Astrocyte of the spinal cord (primary cell): ENCODE data around the gene ACAP3.
"Not testable (repeated sequence)": the region's sequence is repeated elsewhere in the genome, so short reads cannot be mapped to it uniquely, and the experiment has no call there.

Experiments
- DNase-seq: peaks from one replicate; pipeline ENCODE4 v3.0.0; 2011; ENCODE audit warnings: low read depth, low spot score
- H3K4me3 ChIP-seq: 2 replicates; pipeline ENCODE4 v1.5.1; 2011; ENCODE audit warnings: low read depth, mild to moderate bottlenecking, low read length, moderate library complexity
- in situ Hi-C: cut with HindIII; loops from 2 replicates; pipeline ENCODE4 v1.10.0; 2017; ENCODE audit warnings: low sequenced_read_pairs
- TF ChIP-seq, protein P1 (sequence below): IDR thresholded peaks from 2 replicates; pipeline ENCODE4 v1.5.1; 2012; ENCODE audit warnings: low read depth, mild to moderate bottlenecking, low read length, inconsistent platforms

ACAP3 gene

DNA sequence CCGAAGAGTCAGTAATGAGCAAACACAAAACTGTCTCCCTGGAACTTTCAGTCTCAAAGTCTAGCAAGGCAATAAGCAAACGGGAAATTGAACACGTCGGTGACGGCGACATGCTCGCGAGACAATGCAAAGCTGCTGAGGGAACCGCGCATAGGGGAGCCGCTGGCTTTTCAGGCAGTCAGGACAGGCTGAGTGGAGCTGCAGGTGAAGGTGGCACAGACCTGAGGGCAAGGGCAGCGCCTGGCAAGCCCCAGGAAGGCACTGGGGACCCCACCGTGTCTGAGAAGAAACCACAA lies 11.9 kb upstream of the ACAP3 start:
- H3K4me3 ChIP-seq = no peak overlapping the region
- TF ChIP-seq, protein P1, sequence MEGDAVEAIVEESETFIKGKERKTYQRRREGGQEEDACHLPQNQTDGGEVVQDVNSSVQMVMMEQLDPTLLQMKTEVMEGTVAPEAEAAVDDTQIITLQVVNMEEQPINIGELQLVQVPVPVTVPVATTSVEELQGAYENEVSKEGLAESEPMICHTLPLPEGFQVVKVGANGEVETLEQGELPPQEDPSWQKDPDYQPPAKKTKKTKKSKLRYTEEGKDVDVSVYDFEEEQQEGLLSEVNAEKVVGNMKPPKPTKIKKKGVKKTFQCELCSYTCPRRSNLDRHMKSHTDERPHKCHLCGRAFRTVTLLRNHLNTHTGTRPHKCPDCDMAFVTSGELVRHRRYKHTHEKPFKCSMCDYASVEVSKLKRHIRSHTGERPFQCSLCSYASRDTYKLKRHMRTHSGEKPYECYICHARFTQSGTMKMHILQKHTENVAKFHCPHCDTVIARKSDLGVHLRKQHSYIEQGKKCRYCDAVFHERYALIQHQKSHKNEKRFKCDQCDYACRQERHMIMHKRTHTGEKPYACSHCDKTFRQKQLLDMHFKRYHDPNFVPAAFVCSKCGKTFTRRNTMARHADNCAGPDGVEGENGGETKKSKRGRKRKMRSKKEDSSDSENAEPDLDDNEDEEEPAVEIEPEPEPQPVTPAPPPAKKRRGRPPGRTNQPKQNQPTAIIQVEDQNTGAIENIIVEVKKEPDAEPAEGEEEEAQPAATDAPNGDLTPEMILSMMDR = no peak
- DNase-seq = no peak
- in situ Hi-C loops = no loop called here

DNA sequence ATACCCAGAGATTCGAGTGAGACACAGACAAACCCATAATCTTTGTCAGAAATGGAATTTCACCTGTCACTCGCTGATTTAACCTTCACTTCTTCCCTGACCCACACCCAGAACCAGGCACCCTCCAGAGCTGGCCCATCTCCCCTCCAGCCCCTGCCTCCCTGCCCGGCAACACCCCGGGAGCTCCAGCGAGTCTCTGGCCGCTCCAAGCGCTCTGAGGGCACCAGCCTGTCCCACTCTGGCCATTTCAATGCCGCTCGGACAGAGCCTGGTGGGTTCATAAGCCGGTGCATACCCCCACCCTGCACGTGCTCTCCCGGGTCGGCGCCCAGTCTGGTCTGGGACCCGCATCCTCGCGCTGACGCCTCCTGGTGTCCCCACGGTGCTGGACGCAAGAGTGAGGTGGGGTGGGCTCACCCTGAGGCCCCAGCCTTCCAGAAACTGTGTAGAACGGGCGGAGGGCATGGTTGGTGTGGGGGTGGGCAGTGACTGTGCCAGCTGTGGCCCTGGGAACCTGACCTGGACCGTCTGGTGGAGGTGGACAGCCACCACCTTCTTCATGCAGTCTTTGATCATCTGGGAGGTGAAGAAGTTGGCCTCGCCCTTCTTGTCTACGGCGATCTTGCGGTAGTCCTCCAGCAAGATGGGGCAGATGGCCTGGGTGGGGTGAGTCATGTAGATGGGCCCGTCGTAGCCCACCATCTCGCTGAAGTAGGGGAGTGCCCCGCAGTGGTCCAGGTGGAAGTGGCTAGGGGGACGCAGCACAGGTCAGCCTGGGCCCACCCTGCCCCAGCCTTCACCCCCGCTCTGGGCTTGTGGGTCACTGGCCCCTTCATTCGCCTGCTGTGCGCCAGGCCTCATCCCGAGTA lies 11.3 kb upstream of the ACAP3 start:
- no peak for DNase-seq
- in situ Hi-C loops = no loop called here
- TF ChIP-seq, protein P1 = no peak
- no peak overlapping the region for H3K4me3 ChIP-seq

DNA sequence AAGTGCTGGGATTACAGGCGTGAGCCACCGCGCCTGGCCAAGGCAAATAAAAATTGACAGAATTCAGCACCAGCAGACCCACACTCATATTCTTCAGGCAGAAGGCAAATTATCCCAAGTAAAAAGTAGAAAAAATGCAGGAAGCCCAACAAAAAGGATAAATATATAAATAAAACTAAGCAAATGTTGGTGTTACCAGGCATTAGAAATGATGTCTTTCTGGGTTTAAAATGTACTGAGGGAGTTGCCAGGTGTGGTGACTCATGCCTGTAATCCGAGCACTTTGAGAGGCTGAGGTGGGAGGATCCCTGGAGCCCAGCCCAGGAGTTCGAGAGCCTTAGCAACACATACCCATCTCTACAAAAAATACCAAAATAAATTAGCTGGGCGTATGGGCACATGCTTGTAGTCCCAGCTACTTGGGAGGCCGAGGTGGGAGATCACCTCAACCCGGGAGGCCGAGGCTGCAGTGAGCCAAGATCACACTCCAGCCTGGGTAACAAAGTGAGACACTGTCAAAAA lies 10.5 kb upstream of the ACAP3 start:
- TF ChIP-seq, protein P1 = no peak
- peak; percentile 95 for DNase-seq
- in situ Hi-C loops = no loop called here
- no peak overlapping the region for H3K4me3 ChIP-seq

DNA sequence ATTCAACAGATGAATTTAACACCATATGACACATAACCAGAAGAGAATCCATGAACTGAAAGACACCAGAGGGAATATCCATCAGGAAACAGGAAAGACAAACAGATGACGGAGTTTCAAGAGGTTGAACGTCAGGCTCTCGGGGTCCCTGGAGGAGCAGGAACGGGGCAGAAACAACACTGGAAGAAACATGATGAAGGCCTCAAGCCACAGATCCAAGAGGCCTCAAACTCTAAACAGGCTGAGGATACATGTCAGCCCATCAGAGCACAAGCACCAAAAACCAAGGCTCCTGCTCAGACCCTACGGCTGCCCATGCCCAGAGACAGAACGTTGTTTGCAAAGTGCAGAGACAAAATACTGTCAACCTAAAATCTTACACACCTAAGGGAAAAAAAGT lies 9.7 kb upstream of the ACAP3 start:
- in situ Hi-C loops = no loop called here
- H3K4me3 ChIP-seq = no peak overlapping the region
- no peak for DNase-seq
- TF ChIP-seq, protein P1 = no peak

DNA sequence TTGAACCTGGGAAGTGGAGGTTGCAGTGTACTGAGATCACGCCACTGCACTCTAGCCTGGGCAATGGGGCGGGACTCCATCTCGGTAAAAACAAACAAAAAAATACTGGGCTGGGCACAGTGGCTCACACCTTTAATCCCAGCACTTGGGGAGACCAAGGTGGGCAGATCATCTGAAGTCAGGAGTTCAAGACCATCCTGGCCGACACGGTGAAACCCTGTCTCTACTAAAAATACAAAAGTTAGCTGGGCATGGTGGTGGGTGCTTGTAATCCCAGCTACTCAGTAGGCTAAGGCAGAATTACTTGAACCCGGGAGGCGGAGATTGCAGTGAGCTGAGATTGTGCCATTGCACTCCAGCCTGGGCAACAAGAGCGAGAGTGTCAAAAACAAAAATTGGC lies 8.5 kb upstream of the ACAP3 start:
- DNase-seq, in situ Hi-C loops, H3K4me3 ChIP-seq: not testable (repeated sequence)

DNA sequence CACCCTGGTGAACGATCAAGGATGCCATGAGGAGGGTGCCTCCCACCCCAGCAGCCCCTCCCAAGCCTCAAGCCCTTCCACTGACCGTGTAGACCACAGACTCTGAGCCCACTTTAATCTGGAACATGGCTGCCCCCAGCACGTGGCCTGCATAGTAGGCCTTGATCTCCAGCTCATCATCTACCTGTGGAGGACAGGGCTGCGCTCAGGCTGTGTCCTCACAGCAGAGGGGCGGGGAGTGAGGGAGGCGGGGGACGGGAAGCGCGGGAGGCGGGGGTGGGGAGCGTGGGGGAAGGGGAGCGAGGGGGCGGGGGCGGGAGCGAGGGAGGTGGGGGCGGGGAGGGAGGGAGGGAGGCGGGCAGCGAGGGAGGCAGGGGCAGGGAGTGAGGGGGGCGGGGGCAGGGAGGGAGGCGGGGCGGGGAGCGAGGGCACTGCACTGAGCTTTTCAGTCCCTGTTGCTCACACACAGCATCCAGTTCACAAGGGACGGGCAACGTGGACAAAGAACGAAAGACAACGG lies 7.8 kb upstream of the ACAP3 start:
- DNase-seq = no peak
- no peak overlapping the region for H3K4me3 ChIP-seq
- in situ Hi-C loops = no loop called here
- TF ChIP-seq, protein P1 = no peak

DNA sequence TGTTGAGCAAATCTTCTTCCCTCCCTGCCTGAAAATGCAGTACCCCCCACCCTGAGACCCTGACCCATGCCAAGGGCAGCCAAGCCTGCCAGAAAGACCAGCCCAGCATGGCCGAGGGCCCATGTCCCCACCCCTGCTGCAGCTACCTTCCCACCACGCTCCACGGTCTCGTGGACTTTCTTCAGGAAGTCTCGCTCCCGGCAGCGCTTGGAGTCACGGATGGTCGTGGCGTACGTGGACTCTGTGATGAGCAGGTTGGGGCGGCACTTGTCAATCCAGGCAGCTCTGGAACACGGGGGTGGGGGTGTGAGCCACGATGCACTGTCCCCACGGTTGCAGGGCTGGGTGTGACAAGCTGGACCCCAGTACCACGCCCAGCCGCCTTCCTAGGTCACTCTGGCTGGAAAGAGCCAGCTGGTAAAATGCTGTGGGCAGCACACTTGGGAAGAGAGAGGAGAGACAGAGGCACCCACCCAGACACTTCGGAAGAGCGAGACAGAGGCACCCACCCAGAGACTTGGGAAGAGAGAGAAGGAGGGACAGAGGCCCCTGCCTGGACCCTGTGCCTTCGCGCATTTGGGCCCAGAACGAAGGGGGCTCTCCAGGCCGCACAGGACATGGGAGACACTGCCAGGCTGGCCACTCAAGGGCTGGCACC lies 7.1 kb upstream of the ACAP3 start:
- TF ChIP-seq, protein P1 = no peak
- in situ Hi-C loops = no loop called here
- no peak for DNase-seq
- H3K4me3 ChIP-seq = no peak overlapping the region
